Measurements from ENCODE around the gene PKNOX1. TPM values are rescaled to one million over a fixed set of nuclear protein-coding genes. Genes with fewer than 3 reads are reported as not detected.

PKNOX1 gene
- total RNA-seq, 1 experiment from 2014 or later: 29.9 TPM

Small RNA genes within 50 kb of the gene (small RNA-seq; reads per million reads assigned to genes)
- not detected for gene MIR5692B

Other genes starting within 250 kb of the PKNOX1 start
- gene WDR4, start 95.0 kb upstream of the PKNOX1 start, total RNA-seq (2014; rRNA removed; shearing (Covaris generic)): 24.7 and 31.5 TPM in 2 replicates
- 57.5 and 64.9 TPM in 2 replicates for gene NDUFV3, start 81.3 kb upstream of the PKNOX1 start, total RNA-seq (2014; rRNA removed; shearing (Covaris generic))
- gene ERVH48-1, start 48.9 kb upstream of the PKNOX1 start, total RNA-seq (2014; rRNA removed; shearing (Covaris generic)): not detected in 2 replicates
- gene CBS, start 101.3 kb downstream of the PKNOX1 start, total RNA-seq (2014; rRNA removed; shearing (Covaris generic)): 21.2 and 25.5 TPM in 2 replicates
- 48.5 and 139 TPM in 2 replicates for gene U2AF1, start 133.0 kb downstream of the PKNOX1 start, total RNA-seq (2014; rRNA removed; shearing (Covaris generic))
- not detected in 2 replicates for gene CRYAA, start 194.4 kb downstream of the PKNOX1 start, total RNA-seq (2014; rRNA removed; shearing (Covaris generic))